Testis (tissue), 2 donors: Measurements from ENCODE around the gene ARHGDIG.

Experiments used
- CTCF ChIP-seq, 3 experiments: fragments of 450-650 bp in 2 of 3; fragments of 200-600 bp in 1 of 3; sonication (generic) in 1 of 3; IDR thresholded peaks; one replicate each; pipeline ENCODE4 v1.5.1; 2016 to 2019; ENCODE audit warnings: antibody characterized with exemption in 3 of 3, mild to moderate bottlenecking in 2 of 3, moderate library complexity in 1 of 3
- POLR2A ChIP-seq: fragments of 450-650 bp; IDR thresholded peaks from one replicate; pipeline ENCODE4 v1.6.1; 2017; ENCODE audit warnings: antibody characterized with exemption, mild to moderate bottlenecking, moderate library complexity

DNA sequence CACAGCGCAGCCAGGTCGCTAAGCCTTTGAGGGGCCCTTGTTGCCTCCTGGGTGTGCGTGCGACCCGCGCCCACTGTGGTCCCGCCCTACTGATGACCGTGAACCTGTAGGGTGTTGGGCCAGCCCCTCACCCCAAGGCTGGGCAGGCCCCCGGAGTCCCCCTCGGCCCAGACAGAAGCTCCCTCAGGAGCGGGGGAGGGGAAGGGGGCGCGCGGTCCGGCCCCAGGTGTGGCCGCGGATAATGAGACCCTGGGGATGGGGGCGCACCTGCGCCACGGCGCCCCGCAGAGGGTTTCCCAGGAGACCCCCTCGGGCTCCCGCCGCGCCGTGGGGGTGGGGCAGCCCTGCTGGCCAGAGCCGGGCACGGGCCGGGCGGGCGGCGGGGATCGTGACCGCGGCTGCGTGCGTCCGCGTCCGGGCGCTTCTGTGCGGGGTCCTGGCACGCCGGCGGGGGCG is 358 bp upstream of the ARHGDIG start:
- no peak for TF ChIP-seq POLR2A
- no peak for TF ChIP-seq CTCF (IDR thresholded peaks at IDR 0.05)
